ENCODE results near the gene EML4. TPM values are rescaled to one million over a fixed set of nuclear protein-coding genes. Genes with fewer than 3 reads are reported as not detected.

Gene EML4
- total and polyA plus RNA-seq, 2 of the 13 experiments (the other 11 are each of a cell fraction or from before 2014, with no cell fraction given): 243 to 476 TPM

DNA sequence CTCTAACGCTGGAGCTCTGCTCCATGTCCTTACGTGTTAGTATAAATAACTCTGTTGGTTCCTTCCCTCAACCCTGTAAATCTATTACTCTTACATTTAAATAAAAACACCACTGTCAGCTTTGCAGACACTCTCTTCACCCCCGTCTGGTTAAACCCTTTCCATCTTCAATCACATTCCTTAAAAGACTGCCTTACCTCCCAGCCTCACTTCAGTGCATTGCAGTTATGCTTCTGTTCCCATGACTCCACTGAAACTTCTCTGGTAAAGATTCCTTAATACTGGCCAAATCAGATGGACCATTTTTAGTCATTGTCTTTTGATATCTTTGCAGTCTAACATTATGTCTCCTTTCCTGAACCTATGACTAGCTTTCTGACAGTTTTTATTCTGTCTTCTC, 61.7 kb downstream of the EML4 start:
- Histone ChIP-seq H3K79me2 (ENCODE audit: insufficient read depth, low read length) (peaks cover 99% of the 10 kb centered on the region), H3K4me3 (replicated peaks in 1 of 3; ENCODE audit: insufficient read depth in 1 of 3, low read depth in 2 of 3, low read length in 3 of 3) (no peak overlapping the region), H3K4me2 (ENCODE audit: low read depth, low read length) (no peak overlapping the region), H3K36me3 (replicated peaks in 1 of 2; ENCODE audit: control insufficient read depth in 1 of 2, insufficient read depth in 2 of 2, low read length in 2 of 2) (peaks cover 2 to 27% of the 10 kb centered on the region in 2 experiments), H2AFZ (ENCODE audit: low read length) (no peak overlapping the region), H4K20me1 (ENCODE audit: insufficient read depth, low read length) (peaks cover 100% of the 10 kb centered on the region), H3K27me3 (ENCODE audit: control insufficient read depth in 1 of 2, insufficient read depth in 2 of 2, low read length in 2 of 2) (no peaks in the 10 kb centered on the region), H3K27ac (ENCODE audit: extremely low read length, insufficient read depth, low read length) (no peak overlapping the region), H3K4me1 (ENCODE audit: insufficient read depth, low read length) (peaks cover 97% of the 10 kb centered on the region), H3K9me3 (ENCODE audit: low read length) (no peaks in the 10 kb centered on the region), H3K9ac (ENCODE audit: insufficient read depth, low read depth, low read length) (no peak overlapping the region)
- FAIRE-seq (no peak), ATAC-seq (no peak), DNase-seq (ENCODE audit: low spot score) (no peak)
- WGBS (ENCODE audit: low lambda C conversion rate): 91% methylated on average over 3 of the region's 3 CpGs
- POLR2A ChIA-PET: no interaction called here
- TF ChIP-seq POLR2A (IDR thresholded peaks at IDR 0.05; ENCODE audit: insufficient read depth in 1 of 2, low read depth in 2 of 2, low read length in 2 of 2) (0 out of 4 replicates have a peak, but pooled peaks of 1 of the 2 experiments have one; percentile 26), RBM22 (optimal IDR thresholded peaks at IDR 0.05; ENCODE audit: low read length) (peak; percentile 60), POLR2AphosphoS5 (IDR thresholded peaks at IDR 0.05; ENCODE audit: low read depth, low read length) (0 out of 2 replicates have a peak, but pooled peaks have one; percentile 18), NFRKB (IDR thresholded peaks at IDR 0.05) (no peak)
- intact Hi-C loops (cut with micrococcal nuclease; ENCODE audit: unreplicated experiment): no loop called here
- BruUV-seq (replicated peaks): no TSS peak
- CTCF ChIA-PET (ENCODE audit: low intra/inter-chr PET ratio, low total read pairs): no interaction called here
- in situ Hi-C loops (cut with HindIII; ENCODE audit: extremely low pct_ligation_motif_present, low pct_unique_long_range_greater_than_20kb): no loop called here

DNA sequence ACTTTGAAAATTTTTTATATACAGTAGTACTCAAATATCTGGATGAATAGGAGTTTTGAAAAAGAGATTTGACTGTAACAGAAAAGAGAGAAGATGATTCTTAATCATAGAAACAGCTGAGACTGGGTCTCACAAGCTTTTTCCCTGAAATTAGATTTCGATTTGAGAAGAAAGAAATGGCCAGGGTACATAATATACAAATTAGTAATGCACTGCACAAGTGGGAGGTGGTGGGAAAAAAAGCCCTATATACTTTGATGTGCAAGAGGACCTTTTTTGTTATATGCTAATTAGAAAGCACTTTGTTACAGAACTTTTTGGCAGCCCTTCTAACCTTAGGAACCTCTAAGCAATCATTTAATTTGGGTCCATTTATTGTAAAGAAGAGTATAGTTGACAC, 62.9 kb downstream of the EML4 start:
- BruUV-seq (replicated peaks): no TSS peak

More for the DNA sequence above, 62.9 kb downstream of the EML4 start:
- FAIRE-seq (no peak), ATAC-seq (no peak), DNase-seq (ENCODE audit: low spot score) (no peak)
- CTCF ChIA-PET (ENCODE audit: low intra/inter-chr PET ratio, low total read pairs): no interaction called here
- in situ Hi-C loops (cut with HindIII; ENCODE audit: extremely low pct_ligation_motif_present, low pct_unique_long_range_greater_than_20kb): no loop called here
- WGBS (ENCODE audit: low lambda C conversion rate): 85% methylated on average over 1 of the region's 1 CpG
- Histone ChIP-seq H3K36me3 (replicated peaks in 1 of 2; ENCODE audit: control insufficient read depth in 1 of 2, insufficient read depth in 2 of 2, low read length in 2 of 2) (peaks cover 2 to 35% of the 10 kb centered on the region in 2 experiments), H2AFZ (ENCODE audit: low read length) (no peak overlapping the region), H3K27me3 (ENCODE audit: control insufficient read depth in 1 of 2, insufficient read depth in 2 of 2, low read length in 2 of 2) (no peaks in the 10 kb centered on the region), H3K9me3 (ENCODE audit: low read length) (no peaks in the 10 kb centered on the region), H4K20me1 (ENCODE audit: insufficient read depth, low read length) (peaks cover 100% of the 10 kb centered on the region), H3K4me3 (replicated peaks in 1 of 3; ENCODE audit: insufficient read depth in 1 of 3, low read depth in 2 of 3, low read length in 3 of 3) (no peak overlapping the region), H3K4me1 (ENCODE audit: insufficient read depth, low read length) (peaks cover 99% of the 10 kb centered on the region), H3K9ac (ENCODE audit: insufficient read depth, low read depth, low read length) (no peak overlapping the region), H3K4me2 (ENCODE audit: low read depth, low read length) (no peak overlapping the region), H3K79me2 (ENCODE audit: insufficient read depth, low read length) (peaks cover 99% of the 10 kb centered on the region), H3K27ac (ENCODE audit: extremely low read length, insufficient read depth, low read length) (no peak overlapping the region)
- intact Hi-C loops (cut with micrococcal nuclease; ENCODE audit: unreplicated experiment): no loop called here
- POLR2A ChIA-PET: no interaction called here
- TF ChIP-seq ZNF383 (CRISPR knock-in tag; IDR thresholded peaks at IDR 0.05; ENCODE audit: borderline replicate concordance) (no peak), POLR2AphosphoS5 (IDR thresholded peaks at IDR 0.05; ENCODE audit: low read depth, low read length) (0 out of 2 replicates have a peak, but pooled peaks have one; percentile 12)
- TF ChIP-seq, protein P1, sequence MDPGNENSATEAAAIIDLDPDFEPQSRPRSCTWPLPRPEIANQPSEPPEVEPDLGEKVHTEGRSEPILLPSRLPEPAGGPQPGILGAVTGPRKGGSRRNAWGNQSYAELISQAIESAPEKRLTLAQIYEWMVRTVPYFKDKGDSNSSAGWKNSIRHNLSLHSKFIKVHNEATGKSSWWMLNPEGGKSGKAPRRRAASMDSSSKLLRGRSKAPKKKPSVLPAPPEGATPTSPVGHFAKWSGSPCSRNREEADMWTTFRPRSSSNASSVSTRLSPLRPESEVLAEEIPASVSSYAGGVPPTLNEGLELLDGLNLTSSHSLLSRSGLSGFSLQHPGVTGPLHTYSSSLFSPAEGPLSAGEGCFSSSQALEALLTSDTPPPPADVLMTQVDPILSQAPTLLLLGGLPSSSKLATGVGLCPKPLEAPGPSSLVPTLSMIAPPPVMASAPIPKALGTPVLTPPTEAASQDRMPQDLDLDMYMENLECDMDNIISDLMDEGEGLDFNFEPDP (CRISPR knock-in tag; conservative IDR thresholded peaks at IDR 0.05): no peak

Measured in HepG2 (cell line).